GM21423 (cell line): ENCODE data around the gene CXorf51B.
"Not testable (repeated sequence)": the region's sequence is repeated elsewhere in the genome, so short reads cannot be mapped to it uniquely, and the experiment has no call there.

Experiments used
- ATAC-seq: cut with Tn5 transposase; IDR thresholded peaks from one replicate; pipeline ENCODE4 v1.9.1; 2021; ENCODE audit warnings: mild to moderate bottlenecking, moderate library complexity; ENCODE audit not compliant: unreplicated experiment

Gene CXorf51B

GRCh38 chrX:146809471-146809870 is at the start of gene CXorf51B:
Gene CXorf51B, plus strand, starts transcription at chrX:146809771. Its CDS starts 21 bp downstream, at chrX:146809792.
- not testable (repeated sequence) for ATAC-seq

- ATAC-seq, result not testable (repeated sequence)
Observed at GRCh38 chrX:146814644-146815043, 5.1 kb downstream of the CXorf51B start, which contains the start of gene CXorf51A. Gene CXorf51A, minus strand, starts transcription at chrX:146814744. Its CDS starts 21 bp downstream, at chrX:146814723.

DNA sequence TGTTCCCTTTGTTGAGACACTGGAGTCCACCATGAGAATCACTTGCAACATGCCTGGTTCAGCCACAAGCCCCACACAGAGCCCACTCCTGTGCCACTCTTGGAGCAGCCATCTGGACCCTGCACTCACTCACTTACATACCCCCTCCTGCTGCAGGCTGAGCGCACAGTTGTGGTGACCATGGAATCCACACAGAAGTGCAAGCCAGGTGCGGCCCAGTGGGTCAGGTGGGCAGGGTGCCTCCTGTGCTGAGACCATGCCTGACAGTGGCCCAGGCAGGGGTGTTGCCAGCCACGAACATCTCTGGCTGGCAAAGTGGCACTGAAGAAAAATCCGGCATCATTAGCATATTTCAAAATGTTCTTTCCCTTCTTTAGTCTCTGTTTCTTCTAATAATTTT is 22.4 kb downstream of the CXorf51B start:
- no peak for ATAC-seq

- no peak for ATAC-seq
Observed at GRCh38 chrX:146854281-146854680, 44.7 kb downstream of the CXorf51B start.
